Right lobe of liver (tissue), 4 donors: ENCODE data around the gene TEKT2.

Experiments
- POLR2A ChIP-seq: fragments of 450-650 bp; IDR thresholded peaks from one replicate; pipeline ENCODE4 v1.6.1; 2017; ENCODE audit warnings: antibody characterized with exemption, mild to moderate bottlenecking
- TF ChIP-seq, protein P1 (sequence below), 4 donors: fragments of 200-600 bp in 3 of 4; fragments of 450-650 bp in 1 of 4; IDR thresholded peaks; one replicate each; pipeline versions ENCODE4 v1.5.1 to v1.8.0; 2016 to 2022; ENCODE audit warnings: antibody characterized with exemption in 4 of 4, mild to moderate bottlenecking in 2 of 4
- donor health status: DM: no; HTN: no; CAD: no.
- donor health status: DM: no; HTN: no; CAD: no.
- donor health status: DM: no; HTN: yes; CAD: no.

DNA sequence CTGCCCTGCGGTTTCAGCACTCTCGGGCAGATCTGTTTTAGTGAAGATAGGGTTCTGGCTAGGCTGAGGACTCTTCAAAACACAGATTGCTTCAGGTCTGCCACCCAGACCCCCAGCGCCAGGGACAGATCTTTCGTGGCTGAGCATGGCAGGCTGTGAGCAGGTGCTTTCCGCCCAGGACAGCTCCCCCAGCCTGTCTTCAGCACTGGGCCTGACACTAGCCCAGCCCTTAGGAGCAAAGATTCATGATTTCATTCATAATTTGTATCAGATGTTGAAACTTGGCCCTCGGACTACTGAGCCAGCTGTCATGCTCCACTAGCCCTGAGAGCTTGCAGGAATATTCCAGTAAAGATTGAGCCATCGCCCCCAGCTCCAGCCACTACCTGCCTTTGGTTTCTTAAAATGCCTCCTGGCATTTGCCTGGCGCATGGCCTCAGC, 10.7 kb downstream of the TEKT2 start:
- TF ChIP-seq, protein P1, sequence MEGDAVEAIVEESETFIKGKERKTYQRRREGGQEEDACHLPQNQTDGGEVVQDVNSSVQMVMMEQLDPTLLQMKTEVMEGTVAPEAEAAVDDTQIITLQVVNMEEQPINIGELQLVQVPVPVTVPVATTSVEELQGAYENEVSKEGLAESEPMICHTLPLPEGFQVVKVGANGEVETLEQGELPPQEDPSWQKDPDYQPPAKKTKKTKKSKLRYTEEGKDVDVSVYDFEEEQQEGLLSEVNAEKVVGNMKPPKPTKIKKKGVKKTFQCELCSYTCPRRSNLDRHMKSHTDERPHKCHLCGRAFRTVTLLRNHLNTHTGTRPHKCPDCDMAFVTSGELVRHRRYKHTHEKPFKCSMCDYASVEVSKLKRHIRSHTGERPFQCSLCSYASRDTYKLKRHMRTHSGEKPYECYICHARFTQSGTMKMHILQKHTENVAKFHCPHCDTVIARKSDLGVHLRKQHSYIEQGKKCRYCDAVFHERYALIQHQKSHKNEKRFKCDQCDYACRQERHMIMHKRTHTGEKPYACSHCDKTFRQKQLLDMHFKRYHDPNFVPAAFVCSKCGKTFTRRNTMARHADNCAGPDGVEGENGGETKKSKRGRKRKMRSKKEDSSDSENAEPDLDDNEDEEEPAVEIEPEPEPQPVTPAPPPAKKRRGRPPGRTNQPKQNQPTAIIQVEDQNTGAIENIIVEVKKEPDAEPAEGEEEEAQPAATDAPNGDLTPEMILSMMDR (IDR thresholded peaks at IDR 0.05), result no peak
- TF ChIP-seq POLR2A, result no peak
